Bronchial epithelial cell (primary cell): ENCODE measurements around the gene MARCKSL1. TPM values are rescaled to one million over a fixed set of nuclear protein-coding genes. Genes with fewer than 3 reads are reported as not detected.

ENCODE experiments used
- DNase-seq: peaks from one replicate; pipeline ENCODE4 v3.0.0-alpha.2; 2010; ENCODE audit warnings: low read depth
- FAIRE-seq: peaks from 2 replicates; lab custom pipeline; 2011; peaks lifted over from hg19 to GRCh38; lab: Jason Lieb, UNC
- H3K27me3 ChIP-seq: 2 replicates; pipeline ENCODE4 v1.5.1; 2011; ENCODE audit warnings: low read length; ENCODE audit not compliant: control insufficient read depth, insufficient read depth
- H3K36me3 ChIP-seq: 2 replicates; pipeline ENCODE4 v1.5.1; 2011; ENCODE audit warnings: low read length; ENCODE audit not compliant: control insufficient read depth, insufficient read depth
- H3K4me3 ChIP-seq: 2 replicates; pipeline ENCODE4 v1.5.1; 2011; ENCODE audit warnings: mild to moderate bottlenecking, low read depth, low read length, control low read depth
- CTCF ChIP-seq: IDR thresholded peaks from 2 replicates; pipeline ENCODE4 v1.5.1; 2011; ENCODE audit warnings: mild to moderate bottlenecking, moderate library complexity, low read length, control low read depth, inconsistent platforms; ENCODE audit not compliant: insufficient read depth, severe bottlenecking
- total RNA-seq: library from RNA; depleted of rRNA; stranded (reverse); fragments of >200 nt; gene quantifications from 2 replicates; pipeline ENCODE4 v1.2.1, GENCODE V29; 2014

The MARCKSL1 gene
- total RNA-seq, 1 donor from 2014 or later: 4.2 TPM

GRCh38 chr1:32372149-32372756, 36.2 kb upstream of the MARCKSL1 start:
- DNase-seq (no peak), FAIRE-seq (no peak)
- Histone ChIP-seq H3K4me3 (no peak overlapping the region), H3K36me3 (peaks cover 21% of the 10 kb centered on the region), H3K27me3 (no peaks in the 10 kb centered on the region)
- TF ChIP-seq CTCF: no peak

GRCh38 chr1:32367912-32368635, 32.0 kb upstream of the MARCKSL1 start:
- no peak for TF ChIP-seq CTCF
- no peak for FAIRE-seq
- no peaks in the 10 kb centered on the region for H3K27me3 ChIP-seq
- H3K4me3 ChIP-seq: no peak overlapping the region
- H3K36me3 ChIP-seq: peaks cover 12% of the 10 kb centered on the region
- DNase-seq: no peak

- Histone ChIP-seq H3K36me3 (peaks cover 11% of the 10 kb centered on the region), H3K27me3 (no peaks in the 10 kb centered on the region), H3K4me3 (no peak overlapping the region)
- TF ChIP-seq CTCF: no peak
- FAIRE-seq (no peak), DNase-seq (no peak)
These were observed 29.4 kb upstream of the MARCKSL1 start for GRCh38 chr1:32365445-32365844.

- no peak for FAIRE-seq
- no peak for TF ChIP-seq CTCF
- Histone ChIP-seq H3K27me3 (no peaks in the 10 kb centered on the region), H3K36me3 (peaks cover 11% of the 10 kb centered on the region), H3K4me3 (no peak overlapping the region)
- DNase-seq: no peak
These were observed 28.8 kb upstream of the MARCKSL1 start for GRCh38 chr1:32364836-32365235.

GRCh38 chr1:32363713-32364112, 27.7 kb upstream of the MARCKSL1 start:
- Histone ChIP-seq H3K4me3 (no peak overlapping the region), H3K36me3 (peaks cover 8% of the 10 kb centered on the region), H3K27me3 (no peaks in the 10 kb centered on the region)
- no peak for FAIRE-seq
- TF ChIP-seq CTCF: no peak
- no peak for DNase-seq
